H9 (cell line): ENCODE measurements around the gene PRR7. TPM values are rescaled to one million over a fixed set of nuclear protein-coding genes. Genes with fewer than 3 reads are reported as not detected.

ENCODE experiments used
- DNase-seq: peaks from one replicate; pipeline ENCODE4 v3.0.0-alpha.2; 2017
- H2AFZ ChIP-seq: one replicate; pipeline ENCODE4 v1.6.1; 2013; ENCODE audit warnings: mild to moderate bottlenecking, low read length, control low read depth, moderate library complexity
- H2AK5ac ChIP-seq: 2 replicates; pipeline ENCODE4 v1.6.1; 2013; ENCODE audit warnings: low read length, control low read depth, mixed read lengths; ENCODE audit not compliant: insufficient read length
- H2BK120ac ChIP-seq: one replicate; pipeline ENCODE4 v1.6.1; 2013; ENCODE audit warnings: low read depth, mild to moderate bottlenecking, low read length, control low read depth, inconsistent platforms; ENCODE audit not compliant: poor library complexity, severe bottlenecking
- H2BK12ac ChIP-seq: 2 replicates; pipeline ENCODE4 v1.6.1; 2013; ENCODE audit warnings: low read length, control low read depth, mixed read lengths, low read depth; ENCODE audit not compliant: insufficient read length
- H2BK15ac ChIP-seq: 2 replicates; pipeline ENCODE4 v1.6.1; 2013; ENCODE audit warnings: low read depth, low read length, control low read depth
- H2BK20ac ChIP-seq: one replicate; pipeline ENCODE4 v1.6.1; 2013; ENCODE audit warnings: low read depth, mild to moderate bottlenecking, low read length, control low read depth, inconsistent platforms; ENCODE audit not compliant: poor library complexity, severe bottlenecking
- H2BK5ac ChIP-seq: 2 replicates; pipeline ENCODE4 v1.6.1; 2013; ENCODE audit warnings: low read length, control low read depth, mixed read lengths; ENCODE audit not compliant: insufficient read length
- H3K14ac ChIP-seq: 2 replicates; pipeline ENCODE4 v1.6.1; 2013; ENCODE audit warnings: low read length, control low read depth; ENCODE audit not compliant: insufficient read depth
- H3K18ac ChIP-seq: 2 replicates; pipeline ENCODE4 v1.6.1; 2013; ENCODE audit warnings: low read depth, mild to moderate bottlenecking, mixed read lengths, low read length, control low read depth; ENCODE audit not compliant: insufficient read length
- H3K23ac ChIP-seq: 2 replicates; pipeline ENCODE4 v1.6.1; 2013; ENCODE audit warnings: low read length, control low read depth, mixed read lengths, low read depth; ENCODE audit not compliant: insufficient read length
- H3K23me2 ChIP-seq: 2 replicates; pipeline ENCODE4 v1.6.1; 2013; ENCODE audit warnings: low read depth, mild to moderate bottlenecking, mixed read lengths, low read length, control low read depth; ENCODE audit not compliant: insufficient read length, poor library complexity, severe bottlenecking
- H3K27ac ChIP-seq: 2 replicates; pipeline ENCODE4 v1.5.1; 2013; ENCODE audit warnings: low read length, control low read depth, mixed read lengths, low read depth; ENCODE audit not compliant: insufficient read length
- H3K27me3 ChIP-seq: 2 replicates; pipeline ENCODE4 v1.6.1; 2013; ENCODE audit warnings: low read length, control low read depth, inconsistent platforms; ENCODE audit not compliant: insufficient read depth
- H3K4ac ChIP-seq: 2 replicates; pipeline ENCODE4 v1.6.1; 2013; ENCODE audit warnings: low read depth, mild to moderate bottlenecking, control low read depth, inconsistent platforms, low read length, moderate library complexity
- H3K4me1 ChIP-seq: 2 replicates; pipeline ENCODE4 v1.6.1; 2013; ENCODE audit warnings: low read length, control low read depth, inconsistent platforms; ENCODE audit not compliant: insufficient read depth
- H3K4me2 ChIP-seq: 2 replicates; pipeline ENCODE4 v1.6.1; 2013; ENCODE audit warnings: low read length, control low read depth, mixed read lengths; ENCODE audit not compliant: insufficient read length, insufficient read depth
- H3K56ac ChIP-seq: 2 replicates; pipeline ENCODE4 v1.6.1; 2013; ENCODE audit warnings: low read depth, mild to moderate bottlenecking, mixed read lengths, low read length, control low read depth; ENCODE audit not compliant: insufficient read length
- H3K79me1 ChIP-seq: 2 replicates; pipeline ENCODE4 v1.6.1; 2013; ENCODE audit warnings: low read depth, mild to moderate bottlenecking, moderate library complexity, low read length, control low read depth, inconsistent platforms; ENCODE audit not compliant: insufficient read depth, poor library complexity, severe bottlenecking
- H3K79me2 ChIP-seq: 2 replicates; pipeline ENCODE4 v1.6.1; 2013; ENCODE audit warnings: low read length, control low read depth, inconsistent platforms; ENCODE audit not compliant: insufficient read depth
- H3K9ac ChIP-seq: 2 replicates; pipeline ENCODE4 v1.6.1; 2013; ENCODE audit warnings: low read length, control low read depth, mixed read lengths; ENCODE audit not compliant: insufficient read length; ENCODE audit errors: extremely low read depth
- H3K9me3 ChIP-seq: one replicate; pipeline ENCODE4 v1.6.1; 2013; ENCODE audit warnings: low read depth, low read length, inconsistent platforms; ENCODE audit not compliant: control insufficient read depth
- H3T11ph ChIP-seq: one replicate; pipeline ENCODE4 v1.6.1; 2013; ENCODE audit warnings: mild to moderate bottlenecking, low read length, control low read depth, inconsistent platforms
- H4K20me1 ChIP-seq: one replicate; pipeline ENCODE4 v1.6.1; 2013; ENCODE audit not compliant: control insufficient read depth, insufficient read length, insufficient read depth
- H4K5ac ChIP-seq: 2 replicates; pipeline ENCODE4 v1.6.1; 2013; ENCODE audit warnings: low read depth, mild to moderate bottlenecking, mixed read lengths, low read length, control low read depth; ENCODE audit not compliant: insufficient read length
- H4K8ac ChIP-seq: replicated peaks from 2 replicates; pipeline ENCODE4 v1.6.1; 2013; ENCODE audit warnings: low read length, control low read depth, mixed read lengths, low read depth; ENCODE audit not compliant: insufficient read length
- H4K91ac ChIP-seq: 2 replicates; pipeline ENCODE4 v1.6.1; 2013; ENCODE audit warnings: low read depth, mild to moderate bottlenecking, moderate library complexity, mixed read lengths, low read length, control low read depth; ENCODE audit not compliant: insufficient read length
- H3K27ac Mint-ChIP-seq, 3 experiments: 2 replicates in 2 of 3; 3 replicates in 1 of 3; pipeline ENCODE4 v1.8.0; 2020 to 2021; ENCODE audit warnings: mixed read lengths in 3 of 3, mild to moderate bottlenecking in 1 of 3, moderate library complexity in 1 of 3
- H3K27me3 Mint-ChIP-seq: 2 replicates; pipeline ENCODE4 v1.8.0; 2021; ENCODE audit warnings: low read depth, mild to moderate bottlenecking, moderate library complexity, mixed read lengths
- H3K36me3 Mint-ChIP-seq, 3 experiments: 2 replicates in 2 of 3; 3 replicates in 1 of 3; pipeline ENCODE4 v1.8.0; 2020 to 2021; ENCODE audit warnings: low read depth in 3 of 3, mixed read lengths in 3 of 3; ENCODE audit not compliant: insufficient read depth in 1 of 3
- H3K4me1 Mint-ChIP-seq, 2 experiments: 2 replicates each; pipeline ENCODE4 v1.8.0; 2020; ENCODE audit warnings: mixed read lengths in 2 of 2
- H3K4me3 Mint-ChIP-seq, 2 experiments: 2 replicates in 1 of 2; 3 replicates in 1 of 2; pipeline ENCODE4 v1.8.0; 2020 to 2021; ENCODE audit warnings: mild to moderate bottlenecking in 2 of 2, mixed read lengths in 2 of 2, moderate library complexity in 1 of 2
- H3K9me3 Mint-ChIP-seq, 2 experiments: 2 replicates in 1 of 2; 3 replicates in 1 of 2; pipeline ENCODE4 v1.8.0; 2020; ENCODE audit warnings: mild to moderate bottlenecking in 2 of 2, mixed read lengths in 2 of 2, moderate library complexity in 1 of 2
- WGBS: extraction: QIAGEN DNeasy Blood & Tissue Kit; methylation state at CpG from one replicate; pipeline ENCODE4 v1.1.7; 2013; ENCODE audit warnings: missing lambda C conversion rate, low lambda C conversion rate, mixed read lengths; ENCODE audit not compliant: insufficient read length; ENCODE audit errors: extremely low coverage; 5-methylcytosine and 5-hydroxymethylcytosine counted together
- total RNA-seq: library from RNA; stranded (reverse); gene quantifications from 2 replicates; pipeline ENCODE4 v1.2.1, GENCODE V29; 2021
- TF ChIP-seq, protein P1 (sequence below): fragments of 200-600 bp; sonication (generic); conservative IDR thresholded peaks from 3 replicates; pipeline ENCODE4 v1.8.0; 2021; ENCODE audit warnings: antibody characterized with exemption, mild to moderate bottlenecking

PRR7 gene
- total RNA-seq, 1 experiment from 2014 or later = 9.6 TPM

DNA sequence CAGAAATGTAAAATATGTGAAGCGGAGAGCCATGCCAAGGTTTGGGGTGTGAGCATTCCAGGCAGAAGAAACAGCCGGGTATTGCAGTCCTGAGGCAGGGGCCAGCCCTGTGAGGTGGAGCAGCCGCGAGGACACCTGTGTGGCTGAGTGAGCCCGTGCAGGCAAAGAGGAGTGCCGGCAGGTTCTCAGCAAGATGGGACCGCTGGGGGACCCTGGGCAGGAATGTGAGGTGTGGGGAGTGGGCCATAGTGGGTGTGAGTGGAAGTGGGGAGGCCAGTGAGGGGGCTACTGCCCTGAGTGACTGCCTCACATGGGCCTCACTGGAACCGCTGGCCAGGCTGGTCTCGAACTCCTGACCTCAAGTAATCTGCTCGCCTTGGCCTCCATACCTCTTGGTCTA is 8.1 kb upstream of the PRR7 start:
- H3K27ac Mint-ChIP-seq = peak overlapping the region in 1 of 3 experiments; percentile 14; a peak in 2 of 7 replicates
- no peak overlapping the region for H3K23ac ChIP-seq
- TF ChIP-seq, protein P1, sequence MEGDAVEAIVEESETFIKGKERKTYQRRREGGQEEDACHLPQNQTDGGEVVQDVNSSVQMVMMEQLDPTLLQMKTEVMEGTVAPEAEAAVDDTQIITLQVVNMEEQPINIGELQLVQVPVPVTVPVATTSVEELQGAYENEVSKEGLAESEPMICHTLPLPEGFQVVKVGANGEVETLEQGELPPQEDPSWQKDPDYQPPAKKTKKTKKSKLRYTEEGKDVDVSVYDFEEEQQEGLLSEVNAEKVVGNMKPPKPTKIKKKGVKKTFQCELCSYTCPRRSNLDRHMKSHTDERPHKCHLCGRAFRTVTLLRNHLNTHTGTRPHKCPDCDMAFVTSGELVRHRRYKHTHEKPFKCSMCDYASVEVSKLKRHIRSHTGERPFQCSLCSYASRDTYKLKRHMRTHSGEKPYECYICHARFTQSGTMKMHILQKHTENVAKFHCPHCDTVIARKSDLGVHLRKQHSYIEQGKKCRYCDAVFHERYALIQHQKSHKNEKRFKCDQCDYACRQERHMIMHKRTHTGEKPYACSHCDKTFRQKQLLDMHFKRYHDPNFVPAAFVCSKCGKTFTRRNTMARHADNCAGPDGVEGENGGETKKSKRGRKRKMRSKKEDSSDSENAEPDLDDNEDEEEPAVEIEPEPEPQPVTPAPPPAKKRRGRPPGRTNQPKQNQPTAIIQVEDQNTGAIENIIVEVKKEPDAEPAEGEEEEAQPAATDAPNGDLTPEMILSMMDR = no peak
- no peaks in the 10 kb centered on the region for H3K27me3 ChIP-seq
- H3K9me3 Mint-ChIP-seq = peaks cover 0 to 3% of the 10 kb centered on the region in 2 experiments; a peak in 1 of 5 replicates
- peaks cover 24 to 72% (median 61%) of the 10 kb centered on the region in 3 experiments for H3K36me3 Mint-ChIP-seq
- no peak overlapping the region for H3K4ac ChIP-seq
- no peaks in the 10 kb centered on the region for H3K79me2 ChIP-seq
- H3K27ac ChIP-seq = no peak overlapping the region
- H3K4me3 Mint-ChIP-seq = no peak overlapping the region; a peak in 1 of 5 replicates
- no peak overlapping the region for H3K56ac ChIP-seq
- H4K91ac ChIP-seq = no peak overlapping the region
- no peak overlapping the region for H2AK5ac ChIP-seq
- no peak overlapping the region for H4K5ac ChIP-seq
- no peaks in the 10 kb centered on the region for H3K23me2 ChIP-seq
- H3K79me1 ChIP-seq = no peaks in the 10 kb centered on the region
- H2AFZ ChIP-seq = no peak overlapping the region
- no peak overlapping the region for H3K18ac ChIP-seq
- peaks cover 3% of the 10 kb centered on the region for H3K27me3 Mint-ChIP-seq
- no peaks in the 10 kb centered on the region for H3K4me1 ChIP-seq
- no peak overlapping the region for H2BK12ac ChIP-seq
- no peak for DNase-seq
- no peaks in the 10 kb centered on the region for H3K9me3 ChIP-seq
- H2BK15ac ChIP-seq = no peak overlapping the region
- no peak overlapping the region for H2BK120ac ChIP-seq
- H4K8ac ChIP-seq = no peak overlapping the region
- H3K9ac ChIP-seq = no peak overlapping the region
- H3K4me2 ChIP-seq = no peak overlapping the region
- H3K14ac ChIP-seq = no peak overlapping the region
- no peak overlapping the region for H2BK20ac ChIP-seq
- H3K4me1 Mint-ChIP-seq = peaks cover 14 to 25% of the 10 kb centered on the region in 2 experiments
- H4K20me1 ChIP-seq = no peaks in the 10 kb centered on the region
- H2BK5ac ChIP-seq = no peak overlapping the region
- no peak overlapping the region for H3T11ph ChIP-seq
- no CpG with 5 or more reads among the region's 10 CpGs for WGBS
